HG03565 (cell line): ENCODE measurements around the gene TUBA3E.
A peak's percentile ranks its signal among the peaks of the same experiment; 100 is the strongest.
"Not testable (repeated sequence)": the region's sequence is repeated elsewhere in the genome, so short reads cannot be mapped to it uniquely, and the experiment has no call there.

Experiments
- ATAC-seq: cut with Tn5 transposase; IDR thresholded peaks from one replicate; pipeline ENCODE4 v1.9.1; 2021; ENCODE audit warnings: mild to moderate bottlenecking, moderate library complexity; ENCODE audit not compliant: unreplicated experiment

Gene TUBA3E

GRCh38 chr2:130150181-130151144 is 47.8 kb downstream of the TUBA3E start:
- ATAC-seq, result no peak

GRCh38 chr2:130148515-130148914 is 49.7 kb downstream of the TUBA3E start:
- ATAC-seq, result not testable (repeated sequence)

- ATAC-seq, result peak; percentile 92
Observed at GRCh38 chr2:130145006-130145414, 53.2 kb downstream of the TUBA3E start, which contains the start of gene CCDC74B. Gene CCDC74B, minus strand, starts transcription at chr2:130145112. Its CDS starts 116 bp downstream, at chr2:130144996.

- not testable (repeated sequence) for ATAC-seq
Observed at GRCh38 chr2:130143266-130144039, 54.8 kb downstream of the TUBA3E start.

- ATAC-seq, result not testable (repeated sequence)
Observed at GRCh38 chr2:130142396-130143265, 55.6 kb downstream of the TUBA3E start.
